Smooth muscle cell (in vitro differentiated cells): ENCODE data around the gene OPCML. TPM values are rescaled to one million over a fixed set of nuclear protein-coding genes. Genes with fewer than 3 reads are reported as not detected.

Experiments used
- DNase-seq: peaks from one replicate; lab custom pipeline; 2025; ENCODE audit not compliant: unreplicated experiment; lab: John Stamatoyannopoulos, UW
- H2AFZ ChIP-seq: fragments of 200-600 bp; sonication (generic); 2 replicates; pipeline ENCODE4 v1.6.0; 2016; ENCODE audit warnings: antibody characterized with exemption, low read depth, mild to moderate bottlenecking
- H3F3A ChIP-seq: fragments of 200-600 bp; sonication (generic); 2 replicates; pipeline ENCODE4 v1.6.0; 2017; ENCODE audit warnings: antibody characterized with exemption, low read depth
- H3K27ac ChIP-seq: fragments of 200-600 bp; sonication (generic); 2 replicates; pipeline ENCODE4 v1.5.1; 2016; ENCODE audit warnings: low read depth, mild to moderate bottlenecking
- H3K27me3 ChIP-seq: fragments of 200-600 bp; sonication (generic); 2 replicates; pipeline ENCODE4 v1.6.1; 2016; ENCODE audit warnings: low read depth, mild to moderate bottlenecking
- H3K36me3 ChIP-seq: fragments of 200-600 bp; sonication (generic); 2 replicates; pipeline ENCODE4 v1.5.1; 2016; ENCODE audit warnings: low read depth
- H3K4me1 ChIP-seq: fragments of 200-600 bp; sonication (generic); 2 replicates; pipeline ENCODE4 v1.5.1; 2016; ENCODE audit warnings: low read depth
- H3K4me2 ChIP-seq: fragments of 200-600 bp; sonication (generic); 2 replicates; pipeline ENCODE4 v1.6.0; 2016; ENCODE audit warnings: mild to moderate bottlenecking
- H3K4me3 ChIP-seq: fragments of 200-600 bp; sonication (generic); 2 replicates; pipeline ENCODE4 v1.5.1; 2016; ENCODE audit warnings: mild to moderate bottlenecking
- H3K79me2 ChIP-seq: fragments of 200-600 bp; sonication (generic); 2 replicates; pipeline ENCODE4 v1.6.0; 2016; ENCODE audit warnings: low read depth, mild to moderate bottlenecking
- H3K9ac ChIP-seq: fragments of 200-600 bp; sonication (generic); 2 replicates; pipeline ENCODE4 v1.6.0; 2016; ENCODE audit warnings: low read depth
- H3K9me3 ChIP-seq: fragments of 200-600 bp; sonication (generic); replicated peaks from 2 replicates; pipeline ENCODE4 v1.5.1; 2016; ENCODE audit warnings: low read depth
- H4K20me1 ChIP-seq: fragments of 200-600 bp; sonication (generic); 2 replicates; pipeline ENCODE4 v1.6.0; 2016; ENCODE audit warnings: low read depth
- WGBS: methylation state at CpG from one replicate; pipeline ENCODE4 v1.1.7; 2016; ENCODE audit warnings: low lambda C conversion rate; 5-methylcytosine and 5-hydroxymethylcytosine counted together
- polyA plus RNA-seq: library from polyadenylated mRNA; unstranded; fragments of >200 nt; fragmentation: Nextera tagmentation; extraction: Ambion mirVana; gene quantifications from 2 replicates; pipeline ENCODE4 v1.2.1, GENCODE V29; 2016
- total RNA-seq: library from RNA; depleted of rRNA; stranded (reverse); fragments of >200 nt; gene quantifications from 2 replicates; pipeline ENCODE4 v1.2.3, GENCODE V29; 2014
- TF ChIP-seq, protein P1 (sequence below): fragments of 200-600 bp; sonication (generic); IDR thresholded peaks from 2 replicates; pipeline ENCODE4 v1.5.1; 2017; ENCODE audit warnings: borderline replicate concordance, mild to moderate bottlenecking, antibody characterized with exemption; ENCODE audit not compliant: insufficient read depth, poor library complexity, severe bottlenecking

Gene OPCML
- total and polyA plus RNA-seq, 2 experiments from 2014 or later = 0.42 to 0.58 TPM

DNA sequence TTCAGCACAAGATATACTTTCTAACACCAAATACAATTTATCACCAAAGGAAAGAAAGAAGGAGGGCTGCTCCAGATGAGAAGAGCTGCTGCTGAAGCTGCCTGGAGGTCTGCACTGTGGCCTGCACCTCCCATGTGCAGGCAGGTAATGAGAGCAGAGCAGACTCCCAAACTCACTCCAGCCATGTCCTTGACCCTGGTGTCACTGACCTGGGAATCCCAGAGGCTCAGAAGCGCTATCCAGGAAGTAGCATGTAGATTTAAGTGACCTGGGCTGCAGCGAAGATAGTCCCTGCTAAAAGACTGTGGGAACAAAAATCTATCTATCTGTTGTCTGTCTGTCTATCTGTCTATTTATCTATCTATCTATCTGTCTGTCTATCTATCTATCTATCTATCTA is 816.3 kb downstream of the OPCML start:
- Histone ChIP-seq H3K36me3 (no peaks in the 10 kb centered on the region), H3K9me3 (no peaks in the 10 kb centered on the region), H3K27ac (no peak overlapping the region), H4K20me1 (no peaks in the 10 kb centered on the region), H3F3A (no peaks in the 10 kb centered on the region), H3K4me2 (no peak overlapping the region), H3K4me1 (no peaks in the 10 kb centered on the region), H3K4me3 (no peak overlapping the region), H3K27me3 (no peaks in the 10 kb centered on the region), H3K79me2 (no peaks in the 10 kb centered on the region), H2AFZ (no peak overlapping the region), H3K9ac (no peak overlapping the region)
- TF ChIP-seq, protein P1, sequence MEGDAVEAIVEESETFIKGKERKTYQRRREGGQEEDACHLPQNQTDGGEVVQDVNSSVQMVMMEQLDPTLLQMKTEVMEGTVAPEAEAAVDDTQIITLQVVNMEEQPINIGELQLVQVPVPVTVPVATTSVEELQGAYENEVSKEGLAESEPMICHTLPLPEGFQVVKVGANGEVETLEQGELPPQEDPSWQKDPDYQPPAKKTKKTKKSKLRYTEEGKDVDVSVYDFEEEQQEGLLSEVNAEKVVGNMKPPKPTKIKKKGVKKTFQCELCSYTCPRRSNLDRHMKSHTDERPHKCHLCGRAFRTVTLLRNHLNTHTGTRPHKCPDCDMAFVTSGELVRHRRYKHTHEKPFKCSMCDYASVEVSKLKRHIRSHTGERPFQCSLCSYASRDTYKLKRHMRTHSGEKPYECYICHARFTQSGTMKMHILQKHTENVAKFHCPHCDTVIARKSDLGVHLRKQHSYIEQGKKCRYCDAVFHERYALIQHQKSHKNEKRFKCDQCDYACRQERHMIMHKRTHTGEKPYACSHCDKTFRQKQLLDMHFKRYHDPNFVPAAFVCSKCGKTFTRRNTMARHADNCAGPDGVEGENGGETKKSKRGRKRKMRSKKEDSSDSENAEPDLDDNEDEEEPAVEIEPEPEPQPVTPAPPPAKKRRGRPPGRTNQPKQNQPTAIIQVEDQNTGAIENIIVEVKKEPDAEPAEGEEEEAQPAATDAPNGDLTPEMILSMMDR = no peak
- 80% methylated on average over 2 of the region's 2 CpGs for WGBS
- DNase-seq = no peak

DNA sequence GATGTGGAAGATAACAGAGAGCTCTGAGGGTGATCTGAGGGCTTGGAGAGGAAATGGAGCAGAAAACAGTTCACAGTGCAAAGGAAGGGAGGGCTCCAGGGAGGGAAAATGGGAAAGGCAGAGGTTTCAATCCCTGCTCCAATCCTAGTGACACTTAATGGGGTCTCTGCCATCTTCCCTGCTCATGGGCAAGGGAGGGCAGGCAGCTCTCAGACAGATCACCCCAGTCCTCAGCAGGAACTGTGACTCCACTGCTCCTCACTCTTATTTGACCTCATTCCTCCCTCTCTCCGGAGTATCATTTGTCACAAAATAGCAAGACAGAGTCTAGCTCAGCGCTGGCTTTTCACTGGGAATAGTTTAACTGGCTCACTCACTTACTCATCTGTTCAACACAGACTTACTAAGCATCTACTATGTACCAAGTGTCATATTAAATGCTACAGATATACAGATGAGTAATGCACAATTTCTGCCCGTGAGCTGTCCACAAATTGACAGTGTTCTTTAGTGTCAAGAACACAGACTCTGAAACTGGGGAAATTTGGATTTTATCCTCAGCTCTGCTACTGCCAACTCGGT is 817.4 kb downstream of the OPCML start:
- Histone ChIP-seq H3K36me3 (no peaks in the 10 kb centered on the region), H3K9ac (no peak overlapping the region), H3K79me2 (no peaks in the 10 kb centered on the region), H3K4me3 (no peak overlapping the region), H3K27ac (no peak overlapping the region), H3F3A (no peaks in the 10 kb centered on the region), H3K27me3 (no peaks in the 10 kb centered on the region), H4K20me1 (no peaks in the 10 kb centered on the region), H3K4me2 (no peak overlapping the region), H3K4me1 (no peaks in the 10 kb centered on the region), H2AFZ (no peak overlapping the region), H3K9me3 (no peaks in the 10 kb centered on the region)
- TF ChIP-seq, protein P1 = no peak
- no peak for DNase-seq
- 84% methylated on average over 4 of the region's 4 CpGs for WGBS

DNA sequence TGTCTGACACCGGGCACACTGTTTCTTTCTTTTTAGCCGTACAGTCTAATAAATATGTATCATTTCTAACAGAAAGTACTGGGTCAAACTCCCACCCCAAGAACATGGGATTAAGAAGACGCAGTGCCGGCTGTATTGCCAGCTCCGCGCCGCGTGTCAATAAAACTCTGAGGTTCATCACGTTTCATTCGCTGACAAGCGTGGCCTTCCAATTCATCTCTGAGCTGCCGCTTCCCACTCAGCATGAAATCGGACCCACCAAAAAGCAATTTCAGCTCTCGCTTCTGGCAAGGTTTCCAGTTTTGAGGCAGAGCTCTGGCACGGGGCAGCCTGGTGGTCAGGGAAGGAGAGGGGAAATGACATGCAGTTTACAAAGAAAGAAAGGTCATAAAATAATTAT is 819.8 kb downstream of the OPCML start:
- WGBS = 93% methylated on average over 15 of the region's 15 CpGs
- Histone ChIP-seq H3K36me3 (no peaks in the 10 kb centered on the region), H3K4me3 (no peak overlapping the region), H3K9ac (no peak overlapping the region), H2AFZ (no peak overlapping the region), H4K20me1 (no peaks in the 10 kb centered on the region), H3K27me3 (peaks cover 4% of the 10 kb centered on the region), H3K27ac (no peak overlapping the region), H3F3A (no peaks in the 10 kb centered on the region), H3K79me2 (no peaks in the 10 kb centered on the region), H3K4me1 (no peaks in the 10 kb centered on the region), H3K4me2 (no peak overlapping the region), H3K9me3 (no peaks in the 10 kb centered on the region)
- TF ChIP-seq, protein P1 = no peak
- no peak for DNase-seq

DNA sequence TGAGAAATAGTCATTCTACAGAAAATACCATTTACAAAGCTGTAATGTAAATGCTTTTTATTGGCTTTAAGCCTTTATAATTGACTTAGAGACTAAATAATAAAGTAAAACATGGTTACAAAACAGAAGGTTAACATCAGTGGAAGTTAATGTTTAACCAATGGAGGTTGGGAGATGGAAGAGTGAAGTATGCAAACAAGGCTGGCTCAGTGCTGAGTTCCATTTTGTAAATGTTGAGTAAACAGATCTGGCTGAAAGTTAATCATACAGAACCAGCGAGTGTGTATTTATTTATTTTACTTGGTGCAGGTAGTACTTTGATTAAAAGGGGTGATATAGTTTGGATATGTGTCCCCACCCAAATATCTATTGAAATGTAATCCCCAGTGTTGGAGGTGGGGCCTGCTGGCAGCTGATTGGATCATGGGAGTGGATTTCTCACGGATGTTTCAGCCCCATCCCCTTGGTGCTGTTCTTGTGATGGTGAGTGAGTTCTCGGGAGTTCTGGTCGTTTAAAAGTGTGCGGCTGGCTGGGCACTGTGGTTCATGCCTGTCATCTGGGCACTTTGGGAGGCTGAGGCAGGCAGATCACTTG is 827.4 kb downstream of the OPCML start:
- H3K9me3 ChIP-seq = no peaks in the 10 kb centered on the region
- no peak overlapping the region for H3K4me3 ChIP-seq
- H4K20me1 ChIP-seq = no peaks in the 10 kb centered on the region
- H3K27me3 ChIP-seq = peaks cover 4% of the 10 kb centered on the region
- WGBS = 72% methylated on average over 5 of the region's 5 CpGs
- no peak overlapping the region for H3K4me2 ChIP-seq
- H3K9ac ChIP-seq = no peak overlapping the region
- TF ChIP-seq, protein P1 = no peak
- H3K79me2 ChIP-seq = no peaks in the 10 kb centered on the region
- no peaks in the 10 kb centered on the region for H3F3A ChIP-seq
- no peaks in the 10 kb centered on the region for H3K4me1 ChIP-seq
- no peak for DNase-seq
- no peak overlapping the region for H2AFZ ChIP-seq
- no peaks in the 10 kb centered on the region for H3K36me3 ChIP-seq
- no peak overlapping the region for H3K27ac ChIP-seq
